Neutrophil (primary cell): ENCODE measurements around the gene SPATA9.
"Not testable (repeated sequence)": the region's sequence is repeated elsewhere in the genome, so short reads cannot be mapped to it uniquely, and the experiment has no call there.

Source experiments
- H3K27ac ChIP-seq: fragments of 200-600 bp; sonication (generic); 2 replicates; pipeline ENCODE4 v1.5.1; 2016; ENCODE audit warnings: mild to moderate bottlenecking, moderate library complexity
- H3K27me3 ChIP-seq: fragments of 200-600 bp; sonication (generic); 2 replicates; pipeline ENCODE4 v1.6.0; 2016; ENCODE audit warnings: mild to moderate bottlenecking
- H3K36me3 ChIP-seq: fragments of 200-600 bp; sonication (generic); 2 replicates; pipeline ENCODE4 v1.5.1; 2017
- H3K4me1 ChIP-seq, 2 experiments: fragments of 200-600 bp in 1 of 2; sonication (generic) in 1 of 2; 1 replicate in 1 of 2; 2 replicates in 1 of 2; pipeline versions ENCODE4 v1.5.1 to v1.6.1; 2013 to 2016; ENCODE audit warnings: low read depth in 1 of 2, low read length in 1 of 2, mild to moderate bottlenecking in 1 of 2, moderate library complexity in 1 of 2; ENCODE audit not compliant: control insufficient read depth in 1 of 2, insufficient read depth in 1 of 2
- H3K4me3 ChIP-seq, 2 experiments: fragments of 200-600 bp in 1 of 2; sonication (generic) in 1 of 2; 1 replicate in 1 of 2; 2 replicates in 1 of 2; pipeline ENCODE4 v1.5.1; 2013 to 2016; ENCODE audit warnings: low read depth in 1 of 2, low read length in 1 of 2, mild to moderate bottlenecking in 1 of 2, moderate library complexity in 1 of 2
- H3K9me3 ChIP-seq: fragments of 200-600 bp; sonication (generic); 2 replicates; pipeline ENCODE4 v1.5.1; 2016
- CTCF ChIP-seq: fragments of 200-600 bp; sonication (generic); IDR thresholded peaks from 2 replicates; pipeline ENCODE4 v1.5.1; 2016; ENCODE audit warnings: antibody characterized with exemption

Gene SPATA9

GRCh38 chr5:95649842-95650620, 32.8 kb downstream of the SPATA9 start:
- Histone ChIP-seq H3K4me3 (no peak overlapping the region), H3K36me3 (no peaks in the 10 kb centered on the region), H3K27ac (no peak overlapping the region), H3K4me1 (peaks cover 5 to 16% of the 10 kb centered on the region in 2 experiments), H3K9me3 (no peaks in the 10 kb centered on the region), H3K27me3 (no peaks in the 10 kb centered on the region)
- no peak for TF ChIP-seq CTCF

- Histone ChIP-seq H3K4me3 (no peak overlapping the region), H3K9me3 (no peaks in the 10 kb centered on the region), H3K36me3 (no peaks in the 10 kb centered on the region), H3K4me1 (peaks cover 5 to 16% of the 10 kb centered on the region in 2 experiments), H3K27ac (no peak overlapping the region), H3K27me3 (no peaks in the 10 kb centered on the region)
- no peak for TF ChIP-seq CTCF
Observed at GRCh38 chr5:95649274-95649673, 33.5 kb downstream of the SPATA9 start.

GRCh38 chr5:95647886-95648860, 34.6 kb downstream of the SPATA9 start:
- Histone ChIP-seq H3K4me3 (no peak overlapping the region), H3K4me1 (peaks cover 5 to 16% of the 10 kb centered on the region in 2 experiments), H3K27ac (no peak overlapping the region), H3K36me3 (no peaks in the 10 kb centered on the region), H3K27me3 (no peaks in the 10 kb centered on the region), H3K9me3 (no peaks in the 10 kb centered on the region)
- TF ChIP-seq CTCF, result no peak

GRCh38 chr5:95646569-95647431, 36.0 kb downstream of the SPATA9 start, which contains the start of gene RFESD:
TSS of gene RFESD (plus strand) at chr5:95646777. CDS start at chr5:95652272, 5,495 bp downstream.
- H3K4me3 ChIP-seq, result peak within 1 kb of the TSS; percentile 70

GRCh38 chr5:95646226-95646568, 36.6 kb downstream of the SPATA9 start:
- peak overlapping the region; percentile 70 for H3K4me3 ChIP-seq

More at GRCh38 chr5:95646569-95647431, 36.0 kb downstream of the SPATA9 start, which contains the start of gene RFESD:
- no peaks in the 10 kb centered on the region for H3K9me3 ChIP-seq
- no peaks in the 10 kb centered on the region for H3K36me3 ChIP-seq
- H3K4me1 ChIP-seq, result peaks cover 5 to 16% of the 10 kb centered on the region in 2 experiments
- peak within 1 kb of the TSS; percentile 57 for H3K27ac ChIP-seq
- no peaks in the 10 kb centered on the region for H3K27me3 ChIP-seq
- TF ChIP-seq CTCF, result no peak

More at GRCh38 chr5:95646226-95646568, 36.6 kb downstream of the SPATA9 start:
- Histone ChIP-seq H3K4me1 (peaks cover 5 to 16% of the 10 kb centered on the region in 2 experiments), H3K27ac (peak overlapping the region; percentile 57)
- H3K36me3 ChIP-seq, H3K27me3 ChIP-seq, H3K9me3 ChIP-seq: not testable (repeated sequence)
